ENCODE results near the gene ITGB7. TPM values are rescaled to one million over a fixed set of nuclear protein-coding genes. Genes with fewer than 3 reads are reported as not detected.

The ITGB7 gene
- total RNA-seq, 4 donors from 2014 or later, result 0.40 to 5.8 (median 2.6) TPM

- TF ChIP-seq POLR2AphosphoS5 (IDR thresholded peaks at IDR 0.05) (no peak), CTCF (IDR thresholded peaks at IDR 0.05) (no peak), EP300 (IDR thresholded peaks at IDR 0.05) (no peak), POLR2A (IDR thresholded peaks at IDR 0.05) (no peak)
- H3K9me3 ChIP-seq, result no peaks in the 10 kb centered on the region
- WGBS, 2 donors (ENCODE audit: low coverage in 1 of 2), result 78 to 86% methylated on average over 2 of the region's 11 CpGs
- H3K36me3 ChIP-seq, result peaks cover 0 to 40% of the 10 kb centered on the region in 2 donors
- no peak overlapping the region for H3K27ac ChIP-seq
- peaks cover 0 to 24% (median 3%) of the 10 kb centered on the region in 3 donors for H3K4me1 ChIP-seq
- no peak overlapping the region for H3K4me3 ChIP-seq
- H3K27me3 ChIP-seq, result no peaks in the 10 kb centered on the region
- ATAC-seq, result no peak
Observed at GRCh38 chr12:53191096-53191884, 15.8 kb downstream of the ITGB7 start.

- H3K4me1 ChIP-seq, result peaks cover 0 to 34% (median 3%) of the 10 kb centered on the region in 3 donors
- 59 to 70% methylated on average over 4 to 7 of the region's 14 CpGs for WGBS, 2 donors (ENCODE audit: low coverage in 1 of 2)
- H3K4me3 ChIP-seq, result no peak overlapping the region
- H3K27me3 ChIP-seq, result no peaks in the 10 kb centered on the region
- H3K9me3 ChIP-seq, result no peaks in the 10 kb centered on the region
- peak overlapping the region in 3 of 4 donors; percentile 57 to 69 (median 67) for H3K27ac ChIP-seq
- H3K36me3 ChIP-seq, result peaks cover 0 to 51% of the 10 kb centered on the region in 2 donors
- peak; percentile 86 for ATAC-seq
- peak; percentile 63 to 87 (median 79) for TF ChIP-seq CTCF (IDR thresholded peaks at IDR 0.05)
- TF ChIP-seq EP300 (IDR thresholded peaks at IDR 0.05), result no peak
- peak; percentile 41 for TF ChIP-seq POLR2AphosphoS5 (IDR thresholded peaks at IDR 0.05)
- TF ChIP-seq POLR2A (IDR thresholded peaks at IDR 0.05), result no peak
Observed at GRCh38 chr12:53190108-53190729, 16.8 kb downstream of the ITGB7 start.

GRCh38 chr12:53187145-53187899, 19.7 kb downstream of the ITGB7 start:
- TF ChIP-seq EP300 (IDR thresholded peaks at IDR 0.05), result no peak
- no peak for TF ChIP-seq POLR2A (IDR thresholded peaks at IDR 0.05)
- TF ChIP-seq POLR2AphosphoS5 (IDR thresholded peaks at IDR 0.05), result no peak
- TF ChIP-seq CTCF (IDR thresholded peaks at IDR 0.05), result no peak
- H3K9me3 ChIP-seq, result no peaks in the 10 kb centered on the region
- WGBS, 2 donors (ENCODE audit: low coverage in 1 of 2), result 75% methylated on average over 1 to 9 of the region's 15 CpGs
- no peaks in the 10 kb centered on the region for H3K27me3 ChIP-seq
- H3K27ac ChIP-seq, result no peak overlapping the region
- no peak for ATAC-seq
- peaks cover 0 to 79% of the 10 kb centered on the region in 2 donors for H3K36me3 ChIP-seq
- H3K4me1 ChIP-seq, result peaks cover 1 to 56% (median 24%) of the 10 kb centered on the region in 3 donors
- H3K4me3 ChIP-seq, result no peak overlapping the region

- TF ChIP-seq CTCF (IDR thresholded peaks at IDR 0.05), result no peak
- H3K4me3 ChIP-seq, result no peak overlapping the region
- no peak overlapping the region for H3K27ac ChIP-seq
- ATAC-seq, result no peak
- H3K9me3 ChIP-seq, result no peaks in the 10 kb centered on the region
- H3K27me3 ChIP-seq, result no peaks in the 10 kb centered on the region
- WGBS, 2 donors (ENCODE audit: low coverage in 1 of 2), result 66 to 93% methylated on average over 4 of the region's 4 CpGs
- H3K36me3 ChIP-seq, result peaks cover 0 to 82% of the 10 kb centered on the region in 2 donors
- H3K4me1 ChIP-seq, result peaks cover 5 to 62% (median 30%) of the 10 kb centered on the region in 3 donors
Observed at GRCh38 chr12:53186745-53187144, 20.3 kb downstream of the ITGB7 start.
